HG02642 (cell line): ENCODE data around the gene ATP5PF.
"Not testable (repeated sequence)": the region's sequence is repeated elsewhere in the genome, so short reads cannot be mapped to it uniquely, and the experiment has no call there.

Experiments
- ATAC-seq: cut with Tn5 transposase; IDR thresholded peaks from one replicate; pipeline ENCODE4 v1.9.1; 2021; ENCODE audit warnings: mild to moderate bottlenecking; ENCODE audit not compliant: unreplicated experiment, poor library complexity

Gene ATP5PF, protein sequence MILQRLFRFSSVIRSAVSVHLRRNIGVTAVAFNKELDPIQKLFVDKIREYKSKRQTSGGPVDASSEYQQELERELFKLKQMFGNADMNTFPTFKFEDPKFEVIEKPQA

DNA sequence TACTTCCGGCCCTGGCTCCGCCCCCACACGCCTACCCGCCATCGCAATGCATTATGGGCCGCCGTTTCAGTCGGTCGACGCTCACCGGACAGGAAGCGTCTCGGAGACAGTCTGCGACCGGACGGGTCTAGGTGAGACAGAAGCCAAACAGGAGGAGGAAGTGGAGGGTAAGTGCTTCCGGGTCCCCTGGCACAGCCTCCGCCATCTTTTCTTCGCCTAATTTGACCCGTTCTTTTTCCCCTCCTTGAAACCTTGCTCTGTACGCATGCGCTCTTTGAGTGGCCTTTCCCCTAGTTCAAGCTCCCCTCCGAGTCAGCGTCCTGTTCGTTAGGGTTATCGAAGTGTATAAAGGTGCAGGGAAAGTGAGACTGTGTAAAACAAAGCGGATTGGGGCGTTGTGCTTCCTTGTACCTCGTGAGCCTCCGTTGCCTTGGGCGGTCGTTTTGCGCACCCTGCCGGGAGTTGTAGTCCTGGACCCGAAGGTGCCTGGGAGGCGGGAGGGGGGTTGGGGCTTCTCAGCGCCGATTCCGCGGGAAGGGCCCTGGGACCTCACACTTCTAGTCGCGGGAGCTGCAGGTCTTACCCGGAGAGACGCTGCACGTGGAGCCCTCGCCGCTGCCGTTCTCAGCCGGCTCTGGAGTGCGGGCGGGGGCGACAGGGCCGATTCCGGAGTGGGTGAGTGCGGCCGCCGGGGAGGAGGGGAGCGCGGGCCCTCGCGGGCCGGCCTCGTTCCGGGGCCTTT is at the start of gene ATP5PF, which contains the start of gene GABPA:
ATP5PF (minus strand) TSS at position 1 of the 742 bp plus-strand sequence. CDS start 5,110 bp downstream, outside the sequence.
GABPA (plus strand) TSS at position 69 of the 742 bp plus-strand sequence. CDS start 6,627 bp downstream, outside the sequence.
- ATAC-seq: peak; percentile 90

DNA sequence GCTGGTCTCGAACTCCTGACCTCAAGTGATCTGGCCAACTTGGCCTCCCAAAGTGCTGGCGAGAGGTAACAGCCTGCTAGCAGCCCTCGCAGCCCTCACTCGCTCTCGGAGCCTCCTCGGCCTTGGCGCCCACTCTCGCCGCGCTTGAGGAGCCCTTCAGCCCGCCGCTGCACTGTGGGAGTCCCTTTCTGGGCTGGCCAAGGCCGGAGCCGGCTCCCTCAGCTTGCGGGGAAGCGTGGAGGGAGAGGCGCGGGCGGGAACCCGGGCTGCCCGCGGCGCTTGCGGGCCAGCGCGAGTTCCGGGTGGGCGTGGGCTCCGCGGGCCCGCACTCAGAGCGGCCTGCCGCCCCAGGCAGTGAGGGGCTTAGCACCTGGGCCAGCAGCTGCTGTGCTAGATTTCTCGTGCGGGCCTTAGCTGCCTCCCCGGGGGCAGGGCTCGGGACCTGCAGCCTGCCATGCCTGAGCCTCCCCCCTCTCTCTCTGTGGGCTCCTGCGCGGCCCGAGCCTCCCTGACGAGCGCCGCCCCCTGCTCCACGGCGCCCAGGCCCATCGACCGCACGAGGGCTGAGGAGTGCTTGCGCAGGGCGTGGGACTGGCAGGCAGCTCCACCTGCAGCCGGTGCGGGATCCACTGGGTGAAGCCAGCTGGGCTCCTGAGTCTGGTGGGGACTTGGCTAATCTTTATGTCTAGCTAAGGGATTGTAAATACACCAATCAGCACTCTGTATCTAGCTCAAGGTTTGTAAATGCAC is 43.6 kb upstream of the ATP5PF start:
- ATAC-seq: not testable (repeated sequence)

DNA sequence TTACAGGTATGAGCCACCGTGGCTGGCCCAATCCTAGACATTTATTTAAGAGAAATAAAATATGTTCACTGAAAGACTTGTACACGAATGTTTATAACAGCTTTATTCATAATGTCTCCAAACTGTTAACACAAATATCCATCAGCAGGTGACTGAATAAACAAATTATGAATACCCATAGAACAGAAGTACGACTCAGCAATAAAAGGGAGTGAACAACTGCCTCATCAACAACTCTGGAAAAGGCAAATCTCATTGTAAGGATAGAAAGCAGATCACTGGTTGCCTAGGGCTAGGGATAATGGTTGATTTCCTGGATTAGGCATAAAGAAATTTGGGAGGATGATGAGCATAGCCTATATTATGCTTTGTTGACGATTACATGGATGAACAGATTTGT is 41.7 kb upstream of the ATP5PF start:
- ATAC-seq: no peak

DNA sequence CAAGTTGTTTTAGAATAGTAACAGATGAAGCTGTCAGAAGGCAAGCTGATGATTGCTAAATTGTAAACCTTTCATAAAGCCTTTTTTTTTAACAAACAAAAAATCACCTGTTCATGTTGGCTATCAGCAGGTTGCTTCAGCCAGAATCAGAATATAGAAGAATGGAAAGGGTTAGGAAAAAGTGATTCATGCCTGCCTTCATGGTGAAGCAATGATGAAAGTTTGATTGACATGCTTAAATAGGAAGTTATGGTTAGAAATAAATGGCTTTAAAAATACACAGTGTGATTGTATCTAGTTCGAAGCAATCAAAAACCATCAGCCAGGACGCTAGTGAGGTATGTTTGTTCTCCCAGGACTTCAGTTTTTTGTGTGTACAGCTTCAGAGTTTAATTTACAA is 38.0 kb upstream of the ATP5PF start:
- ATAC-seq: no peak

DNA sequence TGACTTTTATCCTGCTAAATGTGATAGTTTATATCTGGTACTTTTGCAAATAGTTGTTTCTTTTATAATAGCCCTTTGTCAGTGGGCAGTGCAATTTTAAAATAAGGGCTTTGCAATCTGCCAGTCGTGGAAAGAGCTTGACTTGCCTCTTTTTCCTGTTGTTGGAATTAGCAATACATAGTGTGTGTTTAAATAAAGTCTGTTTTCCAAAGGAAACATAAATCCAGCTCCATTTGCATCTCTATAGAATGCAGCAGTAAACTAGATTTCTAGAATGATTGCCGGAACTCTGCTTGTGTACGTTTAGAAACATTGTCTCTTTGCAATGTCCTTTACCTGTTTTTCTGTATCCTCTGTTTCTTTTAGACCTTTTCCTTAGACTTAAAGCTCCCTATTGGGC is 33.2 kb upstream of the ATP5PF start:
- ATAC-seq: no peak

DNA sequence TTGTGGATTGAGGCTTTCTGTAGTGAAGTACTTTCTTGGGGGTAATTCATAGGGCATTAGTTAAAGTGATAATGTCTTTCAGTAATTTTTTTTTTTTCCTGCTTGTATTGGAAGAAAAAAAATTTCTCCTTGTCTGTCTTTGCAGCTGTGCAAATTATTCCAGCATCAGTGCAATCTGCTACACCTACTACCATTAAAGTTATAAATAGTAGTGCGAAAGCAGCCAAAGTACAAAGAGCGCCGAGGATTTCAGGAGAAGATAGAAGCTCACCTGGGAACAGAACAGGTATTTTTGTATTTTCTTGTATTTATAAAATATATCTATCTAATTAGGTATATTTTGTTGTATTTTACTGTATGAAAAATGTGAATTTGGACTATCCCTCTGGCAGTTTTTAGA is 29.4 kb upstream of the ATP5PF start:
- ATAC-seq: no peak

DNA sequence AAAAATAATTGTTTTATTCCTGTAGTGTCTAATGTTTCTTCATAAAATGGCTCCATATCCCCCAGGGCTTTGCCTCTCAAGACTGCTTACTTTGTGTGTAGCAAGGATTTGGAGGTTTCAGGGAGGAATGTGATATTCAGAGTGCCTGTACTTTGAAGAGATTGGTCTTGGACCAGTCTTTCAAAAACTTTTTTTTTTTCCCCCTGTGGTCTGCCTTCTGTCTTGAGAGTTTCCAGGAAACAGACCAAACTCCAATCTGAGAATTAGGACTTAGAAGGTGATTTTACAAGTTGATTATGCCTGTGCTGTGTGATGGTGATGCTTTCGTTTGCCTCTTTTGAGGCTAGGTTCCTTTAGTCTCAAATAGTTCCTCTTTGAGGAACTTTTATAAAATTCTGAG is 26.0 kb upstream of the ATP5PF start:
- no peak for ATAC-seq

DNA sequence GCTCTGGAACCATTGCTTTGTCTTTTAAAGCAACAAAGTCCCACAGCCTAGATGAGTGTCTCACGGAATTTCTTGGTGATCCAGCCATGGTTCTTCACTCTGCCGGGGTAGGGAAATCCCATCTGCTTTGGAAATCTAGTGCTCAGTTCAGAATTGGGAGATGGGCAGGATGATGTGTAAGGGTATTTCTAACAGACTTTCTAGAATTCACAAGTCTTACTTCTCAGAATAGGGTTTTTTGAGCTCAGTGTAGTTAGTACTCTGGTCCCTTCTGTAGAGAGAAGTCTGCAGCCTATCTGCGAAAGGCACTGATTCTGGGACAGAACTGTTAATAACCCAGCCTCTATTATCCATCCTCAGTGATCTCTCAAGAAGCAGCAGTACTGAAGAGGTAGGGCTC is 25.4 kb upstream of the ATP5PF start:
- ATAC-seq: no peak

DNA sequence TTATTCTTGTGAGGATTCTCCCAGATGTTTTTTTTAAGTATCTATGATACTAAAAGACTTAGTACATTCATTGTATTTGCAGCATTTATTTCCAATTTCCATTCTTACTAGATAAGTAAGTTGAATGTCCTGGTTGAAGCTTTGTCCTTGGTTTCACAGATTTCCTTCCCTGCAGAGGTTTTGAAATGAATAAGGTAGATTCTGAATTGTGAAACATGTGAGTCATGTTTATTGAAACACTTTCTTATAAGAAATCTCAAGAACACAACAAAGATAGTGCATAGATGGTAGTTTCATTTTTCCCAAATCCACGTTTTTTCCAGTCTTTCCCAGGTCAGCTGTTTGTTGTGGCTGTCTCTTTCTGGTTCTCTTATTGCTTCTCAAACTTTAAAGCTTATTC is 24.9 kb upstream of the ATP5PF start:
- no peak for ATAC-seq

DNA sequence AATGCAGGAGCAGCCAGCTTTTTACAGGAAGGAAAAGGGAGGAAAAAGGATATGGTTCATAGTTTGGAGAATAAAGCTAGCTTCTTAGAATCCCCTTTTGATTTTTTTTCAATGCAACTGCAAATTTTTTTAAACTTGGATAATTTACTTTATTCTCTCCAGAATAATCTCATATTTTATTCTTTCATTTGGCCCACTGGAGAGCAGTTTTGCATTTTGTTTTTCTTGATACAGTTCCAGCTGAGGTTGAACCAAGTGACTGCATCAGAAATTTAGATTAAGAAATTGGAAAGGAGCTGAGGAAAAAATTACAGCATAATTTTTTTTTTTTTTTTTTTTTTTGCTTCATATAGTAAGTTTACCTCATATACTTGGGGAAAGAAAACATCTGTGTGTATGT is 22.8 kb upstream of the ATP5PF start:
- no peak for ATAC-seq

DNA sequence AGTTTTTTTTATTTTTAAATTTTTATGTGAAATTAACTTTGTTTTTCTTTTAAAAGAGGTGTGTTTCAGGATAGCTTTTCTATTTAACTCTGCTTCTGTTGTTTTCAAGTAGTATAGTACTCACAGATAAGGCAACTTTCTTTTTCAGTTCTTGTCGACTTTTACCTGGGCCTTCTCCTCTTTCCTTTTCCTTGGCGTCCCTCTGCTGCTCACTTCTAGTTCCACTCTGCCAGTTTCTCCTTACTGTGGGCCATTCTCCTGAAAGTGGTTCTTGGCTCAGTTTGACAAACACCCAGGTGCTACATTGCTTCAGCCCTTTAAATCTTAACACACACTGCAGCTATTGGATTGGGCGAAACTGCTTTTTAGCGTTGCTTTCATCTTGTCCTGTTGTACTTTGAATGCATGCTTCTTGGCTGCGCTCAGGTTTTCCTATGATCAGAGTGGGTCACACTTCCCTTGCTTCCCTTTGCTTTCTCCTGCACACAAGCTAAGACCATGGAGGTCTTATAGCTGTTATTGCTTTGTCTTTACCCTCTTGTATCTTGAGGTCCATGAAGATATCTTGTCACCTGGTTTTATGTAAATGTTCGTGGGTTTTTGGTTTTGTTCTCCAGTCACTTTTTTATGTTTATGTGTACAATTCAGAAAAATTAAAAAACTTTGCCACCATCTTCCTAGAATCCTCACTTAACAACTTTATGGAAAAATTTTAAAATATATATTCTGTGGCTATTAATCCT is 21.7 kb upstream of the ATP5PF start:
- no peak for ATAC-seq

DNA sequence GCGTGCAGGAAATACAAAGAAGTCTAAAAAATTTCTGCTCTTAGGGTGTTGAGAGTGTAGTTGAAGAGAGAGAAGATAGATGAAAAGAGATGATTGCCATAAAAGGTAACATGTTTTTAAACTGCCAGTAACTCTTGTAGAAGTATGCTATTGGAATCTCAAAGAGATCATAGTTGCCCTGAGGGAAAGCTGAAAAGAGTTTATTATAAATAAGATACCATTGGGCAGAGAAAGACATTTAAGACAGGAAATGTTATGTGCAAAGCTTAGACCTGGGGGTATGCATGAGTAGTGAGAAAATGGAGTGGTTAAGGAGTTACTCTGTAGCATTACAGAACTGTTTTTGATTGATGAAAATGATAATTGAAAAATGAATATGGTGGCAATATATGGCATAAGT is 17.7 kb upstream of the ATP5PF start:
- ATAC-seq: no peak

DNA sequence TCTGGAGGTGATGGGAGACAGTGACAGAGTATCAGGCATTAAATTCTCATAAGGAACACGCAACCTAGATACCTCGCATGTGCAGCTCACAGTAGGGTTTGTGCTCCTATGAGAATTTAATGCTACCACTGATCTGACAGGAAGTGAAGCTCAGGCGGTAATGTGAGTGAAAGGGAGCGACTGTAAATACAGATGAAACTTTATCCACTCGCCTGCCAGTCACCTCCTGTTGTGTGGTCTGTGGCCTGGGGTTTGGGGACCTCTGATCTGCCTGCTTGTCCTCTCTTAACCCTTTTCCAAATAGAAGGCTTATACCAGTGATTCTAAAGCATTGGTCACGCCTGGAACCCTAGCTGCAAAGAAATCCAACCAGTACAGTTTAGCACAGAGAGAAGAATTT is 15.4 kb upstream of the ATP5PF start:
- no peak for ATAC-seq

DNA sequence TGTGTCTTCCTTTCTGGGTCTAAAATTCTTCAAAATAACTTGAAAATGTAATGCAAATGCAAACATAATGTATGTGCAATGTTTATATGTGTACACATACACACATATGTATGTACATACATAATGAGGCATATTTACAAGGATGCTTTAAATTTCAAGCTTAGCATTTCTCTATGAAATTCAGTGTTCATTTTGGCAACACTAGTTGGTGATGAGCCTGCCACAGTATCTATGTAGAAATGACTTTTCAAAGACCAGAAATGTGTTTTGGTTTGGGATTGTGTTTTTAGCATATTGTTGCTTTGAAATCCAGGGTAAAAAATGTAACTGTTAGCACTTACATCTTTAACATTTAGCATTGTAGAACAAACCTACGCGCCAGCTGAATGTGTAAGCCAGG is 10.2 kb upstream of the ATP5PF start:
- no peak for ATAC-seq

DNA sequence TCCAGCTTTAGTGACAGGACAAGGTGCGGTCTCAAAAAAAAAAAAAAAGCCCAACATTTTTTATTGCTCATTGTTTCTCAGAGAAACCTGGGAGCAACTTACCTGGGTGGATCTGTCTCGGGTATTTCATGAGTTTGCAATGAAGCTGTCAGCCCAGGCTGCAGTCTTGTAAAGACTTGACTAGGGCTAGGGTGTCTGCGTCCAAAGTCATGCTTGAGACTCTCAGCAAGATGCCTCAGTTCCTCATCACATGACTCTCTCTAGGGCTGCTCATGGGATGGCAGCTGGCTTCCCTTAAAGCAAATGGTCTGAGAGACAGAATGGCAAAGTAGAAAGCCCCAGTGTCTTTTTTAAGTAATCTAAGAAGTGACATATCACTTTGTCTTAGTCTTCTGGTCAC is 8.2 kb upstream of the ATP5PF start:
- no peak for ATAC-seq

DNA sequence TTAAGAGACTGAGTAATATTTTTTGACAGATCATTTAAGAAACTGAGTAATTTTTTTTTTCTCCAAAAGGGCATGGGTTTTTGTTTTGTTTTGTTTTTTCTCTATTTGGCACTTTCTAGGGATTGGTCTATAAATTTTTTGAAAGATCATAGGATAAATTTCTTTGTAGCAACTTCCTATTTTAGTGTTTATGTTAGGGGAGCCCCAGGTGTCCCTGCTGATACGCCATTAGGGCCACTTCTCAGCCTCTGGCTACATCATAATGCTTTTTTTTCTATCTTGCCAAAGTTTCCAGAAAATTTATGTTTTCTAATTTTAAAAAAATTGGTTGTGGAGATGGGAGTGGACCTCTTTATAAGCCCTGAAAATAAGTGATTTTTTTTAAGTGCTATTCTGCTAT is 2.7 kb upstream of the ATP5PF start:
- ATAC-seq: no peak

DNA sequence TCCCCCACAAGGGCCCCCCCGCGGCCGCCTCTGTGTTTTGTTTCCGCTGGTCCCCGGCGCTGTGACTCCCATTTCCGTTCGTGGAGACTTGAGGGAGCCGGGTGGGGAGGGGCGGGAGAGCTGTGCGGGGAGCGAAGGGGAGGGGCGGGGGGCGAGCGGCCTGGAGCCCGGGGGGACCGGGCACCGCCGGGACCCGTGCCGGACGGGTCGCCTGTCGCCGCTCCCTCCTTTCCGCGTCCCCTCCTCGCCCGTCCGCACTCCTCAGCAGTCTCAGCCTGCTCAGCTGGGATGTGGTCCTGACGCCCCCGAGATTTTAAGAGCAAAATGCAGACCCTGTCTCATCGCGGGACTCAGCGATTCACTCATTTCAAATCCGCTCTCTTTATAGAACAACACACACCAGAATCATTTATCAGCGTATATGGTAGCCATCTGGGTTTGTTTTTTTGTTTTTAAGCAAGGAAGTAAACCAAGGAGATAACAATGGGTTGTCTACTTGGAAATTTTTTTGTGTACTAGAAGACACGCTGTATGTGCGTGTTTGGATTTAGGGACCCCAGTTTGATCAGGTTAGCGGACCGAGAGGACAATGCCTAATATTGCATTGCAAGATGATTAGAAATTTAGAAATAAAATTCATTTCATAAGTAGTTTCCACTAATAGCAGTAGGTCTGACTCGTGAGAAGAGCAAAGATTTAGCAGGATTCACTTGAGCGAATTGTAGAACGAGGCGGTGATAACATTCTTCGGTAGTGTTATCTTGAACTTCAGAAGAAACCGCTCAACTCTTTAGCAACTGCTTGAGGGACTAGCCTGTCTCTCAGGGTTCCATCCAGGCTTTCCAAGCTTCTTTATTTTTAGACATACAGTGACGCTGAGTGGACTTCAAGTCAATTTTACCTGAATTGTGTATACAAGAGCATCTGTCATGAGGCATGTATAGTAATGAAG is 1.2 kb upstream of the ATP5PF start:
- peak; percentile 16 for ATAC-seq

DNA sequence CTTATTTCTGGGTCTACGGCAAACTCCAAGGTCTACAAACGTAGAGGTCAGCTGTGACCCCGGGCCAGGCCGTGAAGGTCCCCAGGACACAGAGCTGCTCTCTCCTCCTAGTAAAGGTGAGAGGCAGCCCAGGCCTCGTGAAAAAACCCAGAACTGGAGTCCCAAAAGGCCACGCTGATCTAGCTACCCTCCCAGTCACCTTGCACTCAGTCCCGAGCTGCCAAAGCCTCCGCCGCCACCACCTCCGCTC is 125 bp downstream of the ATP5PF start:
- ATAC-seq: peak; percentile 5

DNA sequence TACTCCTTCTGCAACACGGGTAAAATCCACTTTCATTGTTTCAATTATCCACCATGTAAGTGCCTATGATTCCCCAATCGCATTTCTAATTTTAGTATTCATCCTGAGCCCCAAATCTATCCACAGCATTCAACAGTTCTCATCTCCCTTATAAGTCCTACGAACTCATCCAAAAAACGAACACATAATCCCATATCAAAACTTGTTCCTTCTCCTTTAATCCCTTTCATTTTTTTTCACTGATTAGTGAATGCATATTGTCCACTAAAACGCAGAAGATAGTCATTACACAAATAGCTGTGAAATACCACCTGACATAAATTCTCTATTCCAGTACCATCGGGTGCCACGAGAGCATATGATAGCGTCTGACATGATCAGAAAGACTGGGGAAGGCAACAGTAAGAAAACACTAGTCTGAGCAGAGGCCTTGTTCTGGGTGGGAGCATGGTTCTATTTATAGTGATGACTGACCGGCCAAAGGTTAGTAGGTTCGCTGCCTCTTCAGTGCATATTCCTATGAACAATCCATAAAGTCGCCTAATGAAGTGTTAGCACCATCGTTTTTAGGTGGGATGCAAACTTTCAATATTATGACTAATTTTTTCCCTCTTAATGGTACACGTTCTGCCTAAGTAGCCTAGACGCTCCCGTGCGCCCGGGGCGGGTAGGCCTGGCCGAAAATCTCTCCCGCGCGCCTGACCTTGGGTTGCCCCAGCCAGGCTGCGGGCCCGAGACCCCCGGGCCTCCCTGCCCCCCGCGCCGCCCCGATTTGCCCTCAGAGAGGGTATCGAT is 648 bp downstream of the ATP5PF start:
- peak; percentile 12 for ATAC-seq
